ENCODE measurements around the gene SLC35E3.
"Not testable (repeated sequence)": the region's sequence is repeated elsewhere in the genome, so short reads cannot be mapped to it uniquely, and the experiment has no call there.

SLC35E3 gene

DNA sequence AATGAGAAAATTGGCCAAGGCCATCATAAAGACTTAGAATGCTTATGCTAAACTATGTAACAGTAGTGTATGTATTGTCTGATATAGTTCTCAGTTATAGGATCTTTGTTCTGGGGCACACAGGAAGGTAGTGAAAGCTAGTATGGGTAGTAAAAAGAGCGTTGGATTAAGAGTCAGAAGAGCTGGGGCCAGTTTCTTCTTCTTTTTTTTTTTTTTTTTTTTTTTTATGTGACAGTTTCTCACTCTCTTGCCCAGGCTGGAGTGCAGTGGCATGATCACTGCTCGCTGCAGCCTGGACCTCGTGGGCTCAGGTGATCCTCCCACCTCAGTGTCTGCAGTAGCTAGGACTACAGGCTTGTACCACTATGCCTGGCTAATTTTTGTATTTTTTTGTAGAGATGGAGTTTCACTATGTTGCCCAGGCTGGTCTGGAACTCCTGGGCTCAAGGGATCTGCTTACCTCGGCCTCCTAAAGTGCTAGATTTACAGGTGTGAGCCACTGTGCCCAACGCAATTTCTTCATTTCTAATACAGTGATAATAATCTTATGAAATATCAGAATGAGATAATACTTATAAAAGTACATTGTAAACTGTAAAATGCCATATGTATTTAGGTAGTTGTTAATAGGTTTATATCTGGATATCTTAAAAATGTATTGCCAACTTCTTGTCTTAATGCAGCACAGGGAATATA is 69.4 kb downstream of the SLC35E3 start:
- DNase-seq = no peak

DNA sequence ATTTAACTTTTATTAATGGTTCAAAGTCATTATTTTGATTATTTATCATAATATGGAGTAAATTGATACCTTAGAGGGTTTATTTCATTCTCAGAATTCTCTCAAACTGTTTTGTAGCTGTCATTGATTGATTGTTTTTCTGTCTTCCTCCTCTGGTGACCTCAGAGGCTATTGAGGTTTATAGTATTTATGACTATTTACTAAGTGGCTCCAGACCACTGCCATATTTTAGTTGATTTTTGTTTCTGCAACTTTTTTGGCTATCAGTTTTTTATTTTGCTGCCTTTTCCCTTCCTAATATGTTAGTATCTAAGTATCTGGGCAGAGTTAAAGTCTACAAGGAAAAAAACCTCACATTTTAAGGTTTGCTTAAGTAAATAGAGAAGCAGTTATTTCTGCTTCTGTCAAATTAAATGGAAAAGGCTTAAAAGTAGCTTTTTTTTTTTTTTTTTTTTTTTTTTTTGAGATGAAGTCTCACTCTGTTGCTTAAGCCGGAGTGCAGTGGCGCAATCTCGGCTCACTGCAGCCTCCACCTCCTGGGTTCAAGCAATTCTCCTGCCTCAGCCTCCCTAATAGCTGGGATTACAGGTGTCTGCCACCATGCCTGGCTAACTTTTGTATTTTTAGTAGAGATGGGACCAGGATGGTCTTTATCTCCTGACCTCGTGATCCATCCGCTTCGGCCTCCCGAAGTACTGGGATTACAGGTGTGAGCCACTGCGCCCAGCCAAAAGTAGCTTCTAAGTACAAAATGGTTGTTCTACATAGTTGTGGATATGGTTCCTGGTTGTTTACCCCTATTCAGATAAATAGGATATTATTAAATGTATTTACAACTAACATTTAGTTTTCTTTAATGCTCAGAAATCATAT is 70.2 kb downstream of the SLC35E3 start:
- DNase-seq = no peak

DNA sequence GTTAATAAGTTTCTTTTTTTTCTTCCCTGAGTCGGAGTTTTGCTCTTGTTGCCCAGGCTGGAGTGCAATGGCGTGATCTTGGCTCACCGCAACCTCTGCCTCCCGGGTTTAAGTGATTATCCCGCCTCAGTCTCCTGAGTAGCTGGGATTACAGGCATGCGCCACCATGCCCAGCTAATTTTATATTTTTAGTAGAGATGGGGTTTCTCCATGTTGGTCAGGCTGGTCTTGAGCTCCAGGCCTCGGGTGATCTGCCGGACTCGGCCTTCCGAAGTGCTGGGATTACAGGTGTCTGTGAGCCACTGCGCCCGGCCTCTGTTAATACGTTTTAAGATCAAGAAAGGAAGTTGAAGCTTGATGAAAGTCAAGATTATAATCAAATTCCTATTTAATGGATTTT is 73.5 kb downstream of the SLC35E3 start:
- DNase-seq = not testable (repeated sequence)

DNA sequence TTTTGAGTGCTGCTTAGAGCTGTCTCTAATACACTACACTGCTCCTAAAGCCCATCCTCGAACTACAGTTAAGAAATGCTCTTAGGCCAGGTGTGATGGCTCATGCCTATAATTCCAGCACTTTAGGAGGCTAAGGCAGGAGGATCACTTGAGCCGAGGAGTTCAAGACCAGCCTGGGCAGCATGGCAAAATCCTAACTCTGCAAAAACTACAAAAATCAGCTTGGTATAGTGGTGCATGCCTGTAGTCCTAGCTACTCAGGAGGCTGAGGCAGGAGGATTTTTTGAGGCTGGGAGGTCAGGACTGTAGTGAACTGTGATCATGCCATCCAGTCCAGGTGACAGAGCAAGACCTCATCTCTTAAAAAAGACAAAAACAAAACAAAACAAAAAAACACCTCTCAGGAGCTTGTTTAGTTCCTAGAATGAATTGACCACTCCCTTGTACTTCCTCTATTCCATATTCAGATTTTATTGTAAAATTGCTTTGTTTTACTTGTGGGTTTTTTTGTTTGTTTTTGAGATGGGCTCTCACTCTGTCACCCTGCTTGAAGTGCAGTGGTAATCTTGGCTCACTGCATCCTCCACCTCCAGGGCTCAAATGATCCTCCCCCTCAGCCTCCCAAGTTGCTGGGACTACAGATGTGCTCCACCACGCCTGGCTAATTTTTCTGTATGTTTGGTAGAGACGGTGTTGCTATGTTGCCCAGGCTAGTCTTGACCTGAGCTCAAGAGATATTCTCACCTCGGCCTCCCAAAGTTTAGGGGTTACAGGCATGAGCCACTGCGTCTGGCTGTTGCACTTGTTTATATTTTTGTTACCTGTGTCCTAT is 75.6 kb downstream of the SLC35E3 start:
- no peak for DNase-seq

DNA sequence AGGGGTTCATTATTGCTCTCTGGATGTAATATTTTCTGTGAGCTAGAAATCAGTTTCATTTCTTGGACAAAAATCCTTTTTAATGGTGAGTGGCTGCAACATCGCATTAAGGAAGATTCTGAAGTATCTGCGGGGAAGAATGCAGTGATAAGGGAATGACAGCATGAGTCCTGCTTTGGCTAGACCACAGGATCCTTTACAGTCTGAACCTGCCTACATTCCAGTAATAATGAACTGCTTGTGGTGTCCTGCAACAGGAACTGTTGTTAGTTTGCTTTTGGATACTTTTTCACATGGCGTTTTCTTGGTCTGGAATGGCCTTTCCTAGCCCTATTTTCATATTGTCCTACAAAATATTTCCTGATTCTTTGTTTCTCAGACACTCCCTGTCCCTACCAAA is 77.7 kb downstream of the SLC35E3 start:
- no peak for DNase-seq

DNA sequence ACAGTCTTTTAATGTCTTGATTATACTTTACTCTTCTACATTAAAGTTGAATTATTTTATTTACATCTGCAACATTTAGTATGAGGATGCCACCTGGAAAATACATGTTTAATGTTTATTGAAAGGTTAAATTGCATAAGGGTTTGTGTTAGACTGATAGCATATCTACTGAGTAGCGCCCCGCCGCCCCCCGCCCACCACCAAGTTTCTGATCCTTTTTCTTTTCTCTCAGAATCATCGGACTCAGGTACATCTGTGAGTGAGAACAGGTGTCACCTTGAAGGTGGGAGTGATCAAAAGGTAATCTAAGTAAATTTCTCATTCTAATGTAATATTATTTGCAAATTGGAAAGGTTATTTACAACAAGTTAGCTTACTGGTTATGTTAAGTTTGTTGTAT is 78.2 kb downstream of the SLC35E3 start:
- no peak for DNase-seq

DNA sequence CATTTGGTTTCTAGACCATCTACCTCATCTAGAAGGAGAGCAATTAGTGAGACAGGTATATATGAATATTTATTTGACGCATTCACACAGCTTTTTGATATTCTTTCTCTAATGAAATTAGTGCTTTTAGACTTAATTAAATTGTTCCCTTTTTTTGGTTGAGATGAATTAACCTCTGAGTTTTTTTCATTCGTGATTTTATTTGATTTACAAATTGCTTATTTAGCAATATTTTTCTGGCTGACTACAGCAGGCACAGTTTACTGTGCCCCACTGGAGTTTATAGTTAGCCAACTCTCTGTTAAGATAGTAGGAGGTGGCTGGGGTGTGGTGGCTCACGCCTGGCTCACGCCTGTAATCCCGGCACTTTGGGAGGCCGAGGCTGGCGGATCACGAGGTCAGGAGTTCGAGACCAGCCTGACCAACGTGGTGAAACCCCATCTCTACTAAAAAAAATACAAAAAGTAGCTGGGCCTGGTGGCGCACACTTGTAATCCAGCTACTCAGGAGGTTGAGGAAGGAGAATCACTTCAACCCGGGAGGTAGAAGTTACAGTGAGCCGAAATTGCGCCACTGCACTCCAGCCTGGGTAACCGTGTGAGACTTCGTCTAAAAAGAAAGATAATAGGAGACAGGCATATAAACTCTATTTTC is 78.7 kb downstream of the SLC35E3 start:
- no peak for DNase-seq

DNA sequence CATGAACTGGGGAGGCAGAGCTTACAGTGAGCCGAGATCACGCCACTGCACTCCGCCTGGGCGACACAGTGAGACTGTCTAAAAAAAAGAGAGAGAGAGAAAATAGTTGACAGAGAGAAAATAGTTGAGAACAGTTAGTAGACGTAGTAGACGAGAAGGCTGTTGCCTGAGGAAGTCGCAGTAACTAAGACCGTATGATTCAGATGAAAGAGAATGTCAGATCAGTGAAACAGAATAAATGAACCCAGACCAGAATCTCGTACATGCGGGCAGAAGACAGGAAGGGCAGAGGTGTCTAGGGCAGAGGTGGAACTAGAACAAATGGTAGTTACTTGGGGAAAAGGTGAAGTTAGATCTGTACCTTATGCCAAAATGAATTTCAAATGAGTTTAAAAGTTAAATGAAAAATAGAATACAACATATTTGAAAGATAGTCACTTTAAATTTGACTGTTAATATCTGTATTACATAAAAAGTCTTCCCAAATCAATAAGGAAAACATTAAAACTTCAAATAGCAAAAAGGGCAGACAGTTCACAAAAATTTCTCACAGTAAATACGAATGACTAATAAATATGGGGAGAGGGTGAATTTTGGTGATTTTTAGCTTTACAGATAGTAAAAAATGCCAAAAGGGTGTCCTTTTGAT is 79.7 kb downstream of the SLC35E3 start:
- no peak for DNase-seq

DNA sequence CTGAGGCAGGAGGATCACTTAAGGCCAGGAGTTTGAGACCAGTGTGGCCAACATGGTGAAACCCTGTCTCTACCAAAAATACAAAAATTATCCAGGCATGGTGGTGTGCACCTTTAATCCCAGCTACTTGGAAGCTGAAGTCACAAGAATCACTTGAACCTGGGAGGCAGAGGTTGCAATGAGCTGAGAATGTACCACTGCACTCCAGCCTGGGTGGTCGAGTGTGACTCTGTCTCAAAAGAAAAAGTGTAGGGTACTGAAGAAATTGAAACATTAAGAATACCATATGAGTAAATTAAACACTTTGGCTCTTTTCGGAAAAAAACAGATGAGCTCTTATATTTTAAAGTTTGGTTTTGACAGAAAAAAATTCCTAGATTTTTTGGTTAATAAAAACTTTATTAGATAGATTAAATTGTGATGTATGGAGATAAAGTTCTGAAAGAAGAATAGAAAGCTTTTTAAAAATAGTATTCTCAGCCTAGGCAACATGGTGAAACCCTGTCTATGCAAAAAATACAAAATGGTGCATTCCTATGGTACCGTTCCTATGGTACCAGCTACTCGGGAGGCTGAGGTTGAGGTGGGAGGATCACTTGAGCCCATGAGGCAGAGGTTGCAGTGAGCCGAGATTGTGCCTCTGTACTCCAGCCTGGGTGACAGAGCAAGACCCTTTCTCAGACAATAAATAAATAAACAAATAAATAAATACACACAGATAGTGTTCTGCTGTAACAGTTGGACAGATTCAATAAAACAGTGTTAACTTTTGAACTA is 82.1 kb downstream of the SLC35E3 start:
- no peak for DNase-seq

DNA sequence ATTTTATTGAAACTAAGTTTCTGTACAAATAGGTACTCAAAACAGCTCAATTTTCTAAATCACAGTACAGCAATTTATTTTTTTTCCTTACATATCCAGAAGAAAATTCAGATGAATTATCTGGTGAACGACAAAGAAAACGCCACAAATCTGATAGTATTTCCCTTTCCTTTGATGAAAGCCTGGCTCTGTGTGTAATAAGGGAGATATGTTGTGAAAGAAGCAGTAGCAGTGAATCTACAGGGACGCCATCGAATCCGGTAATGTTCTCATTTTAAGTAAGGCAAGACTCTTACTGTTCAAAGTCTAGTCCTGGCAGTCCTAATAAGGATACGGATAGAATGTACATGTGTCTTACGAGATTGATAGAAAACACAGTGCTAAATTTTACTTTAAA is 82.7 kb downstream of the SLC35E3 start:
- DNase-seq = no peak

All from activated T-cell treated with anti-CD3 and anti-CD28 coated beads for 4 hours (primary cell).